ENCODE measurements around the gene BRI3BP.
A peak's percentile ranks its signal among the peaks of the same experiment; 100 is the strongest.
"Not testable (repeated sequence)": the region's sequence is repeated elsewhere in the genome, so short reads cannot be mapped to it uniquely, and the experiment has no call there.

The BRI3BP gene

GRCh38 chr12:124975276-124975675 lies 18.2 kb upstream of the BRI3BP start:
- Histone ChIP-seq H3K9me3 (ENCODE audit: insufficient read depth, low read length) (no peaks in the 10 kb centered on the region), H3K27me3 (ENCODE audit: insufficient read depth, insufficient read length) (no peaks in the 10 kb centered on the region), H3K36me3 (ENCODE audit: insufficient read depth, insufficient read length, low read length) (peaks cover 82% of the 10 kb centered on the region), H3K4me3 (ENCODE audit: insufficient read length, low read depth) (no peak overlapping the region), H3K4me1 (ENCODE audit: insufficient read depth, insufficient read length) (no peaks in the 10 kb centered on the region), H3K9ac (ENCODE audit: insufficient read length, low read depth) (no peak overlapping the region)
- no peak for DNase-seq (ENCODE audit: low read depth, low spot score)
- TF ChIP-seq YY1 (IDR thresholded peaks at IDR 0.05; ENCODE audit: insufficient read depth, insufficient read length): no peak

- Histone ChIP-seq H3K4me1 (ENCODE audit: insufficient read depth, insufficient read length) (no peaks in the 10 kb centered on the region), H3K4me3 (ENCODE audit: insufficient read length, low read depth) (no peak overlapping the region), H3K9ac (ENCODE audit: insufficient read length, low read depth) (no peak overlapping the region), H3K9me3 (ENCODE audit: insufficient read depth, low read length) (no peaks in the 10 kb centered on the region), H3K36me3 (ENCODE audit: insufficient read depth, insufficient read length, low read length) (peaks cover 80% of the 10 kb centered on the region), H3K27me3 (ENCODE audit: insufficient read depth, insufficient read length) (no peaks in the 10 kb centered on the region)
- TF ChIP-seq ZNF274 (IDR thresholded peaks at IDR 0.05; ENCODE audit: low read depth, low read length) (no peak), SUZ12 (IDR thresholded peaks at IDR 0.05; ENCODE audit: extremely low read depth, insufficient read depth, insufficient read length) (no peak), YY1 (IDR thresholded peaks at IDR 0.05; ENCODE audit: insufficient read depth, insufficient read length) (no peak)
- DNase-seq (ENCODE audit: low read depth, low spot score): no peak
These were observed 16.4 kb upstream of the BRI3BP start for GRCh38 chr12:124976999-124977398.

GRCh38 chr12:124979568-124979967 lies 13.9 kb upstream of the BRI3BP start:
- DNase-seq (ENCODE audit: low read depth, low spot score): no peak
- H3K36me3 ChIP-seq (ENCODE audit: insufficient read depth, insufficient read length, low read length): peaks cover 88% of the 10 kb centered on the region
- no peaks in the 10 kb centered on the region for H3K27me3 ChIP-seq (ENCODE audit: insufficient read depth, insufficient read length)
- no peak overlapping the region for H3K4me3 ChIP-seq (ENCODE audit: insufficient read length, low read depth)
- H3K9ac ChIP-seq (ENCODE audit: insufficient read length, low read depth): no peak overlapping the region
- H3K4me1 ChIP-seq (ENCODE audit: insufficient read depth, insufficient read length): no peaks in the 10 kb centered on the region
- TF ChIP-seq YY1 (IDR thresholded peaks at IDR 0.05; ENCODE audit: insufficient read depth, insufficient read length): no peak
- no peak for TF ChIP-seq SUZ12 (IDR thresholded peaks at IDR 0.05; ENCODE audit: extremely low read depth, insufficient read depth, insufficient read length)
- no peak for TF ChIP-seq ZNF274 (IDR thresholded peaks at IDR 0.05; ENCODE audit: low read depth, low read length)
- no peaks in the 10 kb centered on the region for H3K9me3 ChIP-seq (ENCODE audit: insufficient read depth, low read length)

GRCh38 chr12:124980098-124980892 lies 13.2 kb upstream of the BRI3BP start:
- Histone ChIP-seq H3K4me3 (ENCODE audit: insufficient read length, low read depth) (no peak overlapping the region), H3K4me1 (ENCODE audit: insufficient read depth, insufficient read length) (no peaks in the 10 kb centered on the region), H3K9ac (ENCODE audit: insufficient read length, low read depth) (no peak overlapping the region), H3K27me3 (ENCODE audit: insufficient read depth, insufficient read length) (no peaks in the 10 kb centered on the region), H3K36me3 (ENCODE audit: insufficient read depth, insufficient read length, low read length) (peaks cover 88% of the 10 kb centered on the region), H3K9me3 (ENCODE audit: insufficient read depth, low read length) (no peaks in the 10 kb centered on the region)
- no peak for TF ChIP-seq SUZ12 (IDR thresholded peaks at IDR 0.05; ENCODE audit: extremely low read depth, insufficient read depth, insufficient read length)
- TF ChIP-seq YY1 (IDR thresholded peaks at IDR 0.05; ENCODE audit: insufficient read depth, insufficient read length): no peak
- no peak for TF ChIP-seq ZNF274 (IDR thresholded peaks at IDR 0.05; ENCODE audit: low read depth, low read length)
- no peak for DNase-seq (ENCODE audit: low read depth, low spot score)

- H3K4me1 ChIP-seq (ENCODE audit: insufficient read depth, insufficient read length); H3K9ac ChIP-seq (ENCODE audit: insufficient read length, low read depth); H3K27me3 ChIP-seq (ENCODE audit: insufficient read depth, insufficient read length); DNase-seq (ENCODE audit: low read depth, low spot score); H3K9me3 ChIP-seq (ENCODE audit: insufficient read depth, low read length); H3K4me3 ChIP-seq (ENCODE audit: insufficient read length, low read depth): not testable (repeated sequence)
- peaks cover 52% of the 10 kb centered on the region for H3K36me3 ChIP-seq (ENCODE audit: insufficient read depth, insufficient read length, low read length)
These were observed 6.6 kb upstream of the BRI3BP start for GRCh38 chr12:124986876-124987275.

- H3K27me3 ChIP-seq (ENCODE audit: insufficient read depth, insufficient read length): peaks cover 4% of the 10 kb centered on the region
- peak; percentile 93 for DNase-seq (ENCODE audit: low read depth, low spot score)
- peak overlapping the region; percentile 73 for H3K4me3 ChIP-seq (ENCODE audit: insufficient read length, low read depth)
- no peaks in the 10 kb centered on the region for H3K9me3 ChIP-seq (ENCODE audit: insufficient read depth, low read length)
- TF ChIP-seq SUZ12 (IDR thresholded peaks at IDR 0.05; ENCODE audit: extremely low read depth, insufficient read depth, insufficient read length) (no peak), YY1 (IDR thresholded peaks at IDR 0.05; ENCODE audit: insufficient read depth, insufficient read length) (peak; percentile 40)
- peaks cover 5% of the 10 kb centered on the region for H3K4me1 ChIP-seq (ENCODE audit: insufficient read depth, insufficient read length)
- no peaks in the 10 kb centered on the region for H3K36me3 ChIP-seq (ENCODE audit: insufficient read depth, insufficient read length, low read length)
- peak overlapping the region; percentile 74 for H3K9ac ChIP-seq (ENCODE audit: insufficient read length, low read depth)
These were observed 395 bp upstream of the BRI3BP start for GRCh38 chr12:124992874-124993625.

- H3K9me3 ChIP-seq (ENCODE audit: insufficient read depth, low read length): no peaks in the 10 kb centered on the region
- no peaks in the 10 kb centered on the region for H3K36me3 ChIP-seq (ENCODE audit: insufficient read depth, insufficient read length, low read length)
- H3K4me1 ChIP-seq (ENCODE audit: insufficient read depth, insufficient read length): peaks cover 5% of the 10 kb centered on the region
- no peak for DNase-seq (ENCODE audit: low read depth, low spot score)
- H3K27me3 ChIP-seq (ENCODE audit: insufficient read depth, insufficient read length): peaks cover 4% of the 10 kb centered on the region
- peak overlapping the region; percentile 73 for H3K4me3 ChIP-seq (ENCODE audit: insufficient read length, low read depth)
- TF ChIP-seq YY1 (IDR thresholded peaks at IDR 0.05; ENCODE audit: insufficient read depth, insufficient read length) (no peak), ZNF274 (IDR thresholded peaks at IDR 0.05; ENCODE audit: low read depth, low read length) (no peak), SUZ12 (IDR thresholded peaks at IDR 0.05; ENCODE audit: extremely low read depth, insufficient read depth, insufficient read length) (no peak)
- peak overlapping the region; percentile 85 for H3K9ac ChIP-seq (ENCODE audit: insufficient read length, low read depth)
These were observed 1.1 kb downstream of the BRI3BP start for GRCh38 chr12:124994437-124994975.

Measured in NT2/D1 (cell line).